Erythroblast (primary cell): ENCODE results near the gene GFRA1.

Experiments
- GATA1 ChIP-seq: IDR thresholded peaks from 2 replicates; pipeline ENCODE4 v1.6.1; 2011; ENCODE audit warnings: low read depth, mild to moderate bottlenecking, control low read depth, low read length, moderate library complexity
- POLR2A ChIP-seq: IDR thresholded peaks from 2 replicates; pipeline ENCODE4 v1.6.1; 2011; ENCODE audit warnings: mild to moderate bottlenecking, low read length

GRCh38 chr10:116175231-116175630 is 97.8 kb downstream of the GFRA1 start:
- no peak for TF ChIP-seq POLR2A
- no peak for TF ChIP-seq GATA1
